HL-60/S4 (cell line): ENCODE data around the gene GDPD5.

Experiments used
- in situ Hi-C: fragments of 300-500 bp; cut with MboI; formaldehyde crosslinking; loops from 2 replicates; pipeline ENCODE4 v1.14.3; 2022; ENCODE audit warnings: low sequenced_read_pairs

Gene GDPD5

DNA sequence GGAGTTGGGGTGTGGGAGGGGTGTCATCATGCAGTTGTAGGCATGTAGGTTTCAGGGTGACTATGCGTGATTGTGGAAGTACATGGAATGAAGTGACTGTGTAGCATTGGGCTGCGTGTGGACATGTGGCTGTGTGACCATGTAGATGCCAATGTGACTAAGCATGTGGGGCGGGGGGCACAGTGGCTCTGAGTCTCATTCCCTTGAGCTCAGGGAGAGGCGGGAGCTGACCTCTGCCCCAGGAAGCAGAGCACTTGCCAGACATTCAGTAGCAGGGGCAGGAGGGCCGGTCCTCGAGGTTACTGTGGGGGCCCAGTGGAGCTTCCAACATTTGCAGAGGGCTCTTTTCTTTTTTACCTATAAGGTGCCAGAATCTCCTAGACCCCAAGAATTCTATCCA is 92.3 kb downstream of the GDPD5 start:
- in situ Hi-C loops: no loop called here

DNA sequence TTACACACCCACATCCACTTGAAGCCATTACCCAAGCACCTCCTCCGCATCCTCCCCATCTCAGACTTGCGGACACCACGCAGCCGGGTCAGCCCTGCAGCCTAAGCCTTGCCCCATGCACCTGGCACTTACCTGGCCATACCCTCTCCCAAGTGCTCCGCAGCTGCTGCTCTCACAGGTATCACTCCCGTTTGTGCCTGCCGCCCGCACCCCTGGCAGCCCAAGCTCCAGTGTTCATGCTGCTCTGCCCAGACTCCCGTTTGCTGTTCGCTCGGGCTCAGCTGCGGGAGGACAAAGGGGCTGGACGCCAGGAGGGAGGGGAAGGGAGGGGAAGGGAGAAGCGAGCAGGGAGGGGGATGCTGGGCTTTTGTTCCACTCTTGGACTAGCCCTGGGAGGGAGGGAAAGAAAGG is 92.8 kb downstream of the GDPD5 start, which contains the start of gene KLHL35:
KLHL35 (minus strand) TSS at position 293 of the 411 bp plus-strand sequence. CDS start 2,574 bp downstream, outside the sequence.
- in situ Hi-C loops: no loop called here

GRCh38 chr11:75431533-75432525 is 93.9 kb downstream of the GDPD5 start:
- in situ Hi-C loops: no loop called here

- in situ Hi-C loops: no loop called here
These were observed 94.8 kb downstream of the GDPD5 start for GRCh38 chr11:75430714-75431532.

- in situ Hi-C loops: no loop called here
These were observed 95.6 kb downstream of the GDPD5 start for GRCh38 chr11:75429902-75430713.

DNA sequence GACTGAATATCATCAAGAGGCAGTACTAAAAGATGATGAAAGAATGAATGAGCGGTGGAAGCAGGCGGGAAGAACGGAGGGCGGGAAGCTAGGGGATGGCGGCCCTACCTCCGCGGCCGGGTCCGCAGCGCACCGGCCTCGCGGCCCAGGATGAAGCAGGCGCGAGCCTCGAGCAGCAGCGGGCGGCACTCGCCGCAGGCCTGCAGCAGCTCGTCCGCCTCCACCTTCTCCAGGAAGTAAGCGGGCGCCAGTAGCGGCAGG is 96.2 kb downstream of the GDPD5 start:
- in situ Hi-C loops: no loop called here

DNA sequence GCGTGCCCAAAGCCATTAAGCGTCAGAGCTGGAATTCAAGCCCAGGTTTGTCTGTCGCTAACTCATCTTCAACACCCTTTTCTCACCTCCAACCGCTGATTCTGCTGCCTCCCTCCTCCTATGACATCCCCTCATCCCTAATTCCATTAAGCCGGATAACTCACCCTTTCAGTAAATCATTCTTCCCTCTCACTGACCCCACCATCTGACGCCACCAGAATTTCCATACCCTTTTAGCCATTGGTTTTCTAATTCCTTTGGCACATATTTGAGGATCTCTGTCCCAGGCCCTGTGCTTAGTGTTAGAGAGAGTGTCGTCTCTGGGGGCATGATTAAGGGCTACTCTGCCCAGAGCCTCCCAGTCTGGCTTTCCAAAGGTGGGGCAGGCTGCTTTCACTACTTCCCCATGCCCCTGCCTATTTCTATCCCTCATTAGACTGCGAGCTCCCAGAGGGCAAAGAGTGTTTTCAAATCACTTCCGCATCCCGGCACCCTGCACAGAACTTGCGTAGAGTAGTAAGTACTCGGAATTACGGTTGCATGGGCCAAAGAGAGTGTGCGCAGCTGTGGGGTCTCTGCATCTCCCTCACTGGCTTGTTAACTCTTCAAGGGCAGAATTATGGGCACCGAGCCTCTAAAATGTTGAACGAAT is 96.6 kb downstream of the GDPD5 start:
- in situ Hi-C loops: no loop called here

DNA sequence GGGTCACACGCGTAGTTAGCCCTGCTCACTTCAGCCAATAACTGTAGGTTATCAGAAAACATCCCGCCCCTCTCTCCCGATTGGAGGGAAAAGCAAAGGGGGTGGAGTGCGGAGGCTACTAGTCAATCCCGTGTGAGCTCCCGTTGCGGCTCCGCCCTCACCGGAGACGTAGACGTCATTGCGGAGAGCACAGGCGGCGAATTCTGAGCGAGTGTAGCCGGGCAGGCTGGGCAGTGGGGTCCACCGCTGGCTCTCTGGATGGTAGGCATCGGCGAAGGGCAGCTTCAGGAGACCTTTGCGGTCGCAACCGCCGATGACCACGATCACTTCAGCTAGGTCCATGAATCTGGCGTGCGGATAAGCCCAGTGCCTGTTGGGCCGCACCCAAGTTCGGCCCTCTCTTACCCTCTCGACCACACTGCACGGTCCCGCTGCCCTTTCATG is 97.4 kb downstream of the GDPD5 start:
- in situ Hi-C loops: no loop called here

DNA sequence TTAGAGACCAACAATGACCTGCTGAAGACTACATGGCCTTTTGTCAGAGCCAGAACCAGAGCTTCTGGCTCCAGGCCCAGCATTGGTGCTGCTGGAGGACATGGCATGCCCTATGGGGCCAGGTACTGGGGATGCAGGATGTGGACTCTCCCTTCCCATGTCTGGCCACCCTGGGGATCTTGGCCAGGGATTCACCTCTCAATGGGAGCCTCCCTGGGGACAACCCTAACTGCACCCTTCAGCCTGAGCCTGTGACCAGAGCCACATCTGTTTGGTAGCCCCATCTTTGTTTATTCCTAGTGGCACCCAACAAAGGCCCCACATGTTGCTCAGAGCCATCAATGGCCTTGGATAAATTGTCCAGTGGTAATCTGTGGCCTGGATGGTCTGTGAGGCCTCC is 98.6 kb downstream of the GDPD5 start:
- in situ Hi-C loops: no loop called here

GRCh38 chr11:75426720-75427086 is 99.0 kb downstream of the GDPD5 start:
- in situ Hi-C loops: no loop called here

DNA sequence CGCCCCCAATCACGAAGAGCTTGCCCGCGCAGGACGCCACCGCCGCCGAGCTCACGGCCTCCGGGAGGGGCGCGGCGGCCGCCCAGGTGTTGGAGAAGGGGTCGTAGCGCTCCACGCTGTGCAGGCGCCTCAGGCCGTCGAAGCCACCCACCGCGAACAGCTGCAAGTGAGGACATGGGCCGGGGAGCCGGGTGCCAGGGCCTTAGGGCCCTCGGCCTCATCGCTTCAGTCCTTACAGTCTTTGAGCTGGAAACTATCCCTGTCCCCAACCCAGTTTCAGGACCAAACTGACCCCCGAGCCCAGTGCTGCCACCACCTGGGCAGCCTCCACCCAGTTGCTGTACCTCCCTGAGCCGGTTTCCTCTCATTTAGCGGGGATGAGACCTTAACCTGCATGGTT is 100.3 kb downstream of the GDPD5 start:
- in situ Hi-C loops: no loop called here

DNA sequence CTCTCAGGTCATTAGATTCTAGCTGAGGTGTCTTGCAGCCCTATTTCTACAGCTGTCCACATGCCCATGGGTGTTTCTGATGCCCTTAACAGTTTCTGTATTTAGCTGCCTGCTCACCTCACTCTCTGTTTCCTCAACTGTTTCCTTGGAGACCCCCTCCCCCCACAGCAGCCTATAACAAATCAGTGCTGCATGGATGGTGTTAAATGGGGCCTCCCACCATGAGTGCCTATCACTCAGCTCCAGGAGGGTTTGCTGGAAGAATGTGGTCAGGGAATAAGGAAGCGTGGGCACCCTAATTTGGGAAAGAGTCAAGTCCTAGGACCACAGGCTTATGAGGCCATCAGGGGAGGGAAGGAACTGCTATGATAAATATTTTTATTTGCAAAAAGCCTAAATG is 101.3 kb downstream of the GDPD5 start:
- in situ Hi-C loops: no loop called here

GRCh38 chr11:75423721-75424120 is 102.0 kb downstream of the GDPD5 start:
- in situ Hi-C loops: no loop called here

- in situ Hi-C loops: no loop called here
These were observed 103.2 kb downstream of the GDPD5 start for GRCh38 chr11:75422248-75423231.

DNA sequence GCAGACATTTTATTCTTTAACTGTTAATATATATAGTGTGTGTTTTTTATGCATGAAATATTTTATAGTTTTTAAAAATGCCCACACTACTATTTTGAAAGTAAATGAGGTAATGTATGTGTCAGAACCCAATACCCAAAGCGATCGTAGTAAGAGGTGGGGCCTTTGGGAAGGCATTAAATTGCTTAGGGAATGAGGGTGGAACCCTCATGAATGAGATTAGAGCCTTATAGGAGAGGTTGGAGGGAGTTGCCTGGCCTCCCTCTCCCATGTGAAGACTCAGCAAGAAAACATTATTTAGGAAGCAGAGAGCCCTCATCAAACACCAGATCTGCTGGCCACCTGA is 103.9 kb downstream of the GDPD5 start:
- in situ Hi-C loops: no loop called here

- in situ Hi-C loops: no loop called here
These were observed 104.6 kb downstream of the GDPD5 start for GRCh38 chr11:75421035-75421602.

DNA sequence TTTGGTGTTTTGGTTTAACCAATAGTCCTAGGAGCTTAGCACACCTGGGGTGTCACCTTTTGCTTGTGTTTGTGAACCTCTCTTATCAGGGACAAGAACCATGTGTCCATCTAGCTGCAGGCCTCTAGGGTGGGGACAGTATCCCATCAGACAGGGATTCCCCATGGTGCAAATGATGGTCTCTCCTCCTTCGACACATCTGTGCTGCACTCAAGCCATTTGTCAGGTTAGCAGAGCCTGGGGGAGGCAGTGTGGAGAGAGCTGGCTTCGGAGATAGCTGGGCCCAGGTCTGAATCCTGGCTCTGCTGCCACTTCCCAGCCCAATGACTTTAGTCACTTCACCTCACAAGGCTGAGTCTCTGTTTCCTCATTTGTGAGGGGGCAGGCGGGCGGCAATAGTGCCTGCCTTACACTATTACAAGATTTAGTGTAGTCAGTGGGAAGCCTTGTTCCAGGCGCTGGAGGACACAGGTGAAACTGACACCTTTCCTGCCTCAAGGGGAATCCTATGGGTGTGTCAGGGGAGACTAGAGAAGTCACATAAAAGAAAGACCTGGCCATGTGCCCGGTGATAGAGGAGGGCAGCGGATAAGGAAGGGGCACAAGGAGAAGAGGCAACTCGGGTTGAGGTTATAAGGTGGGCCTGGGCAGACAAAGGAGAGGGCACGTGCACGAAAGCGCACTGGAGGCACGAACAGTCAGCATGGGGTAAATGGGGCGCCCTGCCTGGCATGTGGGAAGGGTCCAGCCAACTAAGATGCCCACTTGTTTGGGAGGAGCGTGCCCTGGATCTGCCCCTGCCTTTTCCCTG is 105.3 kb downstream of the GDPD5 start:
- in situ Hi-C loops: no loop called here

GRCh38 chr11:75413864-75414263 is 111.9 kb downstream of the GDPD5 start:
- in situ Hi-C loops: no loop called here
